HG02571 (cell line): ENCODE data around the gene MYH16.
"Not testable (repeated sequence)": the region's sequence is repeated elsewhere in the genome, so short reads cannot be mapped to it uniquely, and the experiment has no call there.

ENCODE experiments used
- ATAC-seq: cut with Tn5 transposase; IDR thresholded peaks from one replicate; pipeline ENCODE4 v1.9.1; 2021; ENCODE audit warnings: mild to moderate bottlenecking, moderate library complexity; ENCODE audit not compliant: unreplicated experiment

The MYH16 gene

GRCh38 chr7:99272476-99273045 lies at the start of gene MYH16:
MYH16 (plus strand) TSS chr7:99272839.
- no peak for ATAC-seq

- ATAC-seq, result not testable (repeated sequence)
These were observed 48.3 kb upstream of the MYH16 start for GRCh38 chr7:99224263-99224898.

GRCh38 chr7:99224899-99225265 lies 47.8 kb upstream of the MYH16 start:
- ATAC-seq, result no peak

GRCh38 chr7:99229234-99229633 lies 43.4 kb upstream of the MYH16 start:
- no peak for ATAC-seq

GRCh38 chr7:99232082-99232770 lies 40.4 kb upstream of the MYH16 start:
- no peak for ATAC-seq

- not testable (repeated sequence) for ATAC-seq
These were observed 39.7 kb upstream of the MYH16 start for GRCh38 chr7:99232955-99233354.

- no peak for ATAC-seq
These were observed 38.5 kb upstream of the MYH16 start for GRCh38 chr7:99234185-99234584.

- ATAC-seq, result no peak
These were observed 36.7 kb upstream of the MYH16 start for GRCh38 chr7:99235925-99236324.

- ATAC-seq, result not testable (repeated sequence)
These were observed 34.8 kb upstream of the MYH16 start for GRCh38 chr7:99237876-99238275.

- ATAC-seq, result no peak
These were observed 33.9 kb upstream of the MYH16 start for GRCh38 chr7:99238558-99239341.

GRCh38 chr7:99242682-99243081 lies 30.0 kb upstream of the MYH16 start:
- no peak for ATAC-seq

- no peak for ATAC-seq
These were observed 28.8 kb upstream of the MYH16 start for GRCh38 chr7:99243751-99244337.

- no peak for ATAC-seq
These were observed 27.7 kb upstream of the MYH16 start for GRCh38 chr7:99244939-99245338.

GRCh38 chr7:99248391-99249095 lies 24.1 kb upstream of the MYH16 start:
- no peak for ATAC-seq

GRCh38 chr7:99249985-99250575 lies 22.6 kb upstream of the MYH16 start:
- no peak for ATAC-seq

GRCh38 chr7:99252166-99252895 lies 20.3 kb upstream of the MYH16 start:
- ATAC-seq, result no peak

GRCh38 chr7:99253369-99253768 lies 19.3 kb upstream of the MYH16 start:
- no peak for ATAC-seq

- no peak for ATAC-seq
These were observed 18.2 kb upstream of the MYH16 start for GRCh38 chr7:99254390-99254789.

GRCh38 chr7:99255463-99255862 lies 17.2 kb upstream of the MYH16 start:
- no peak for ATAC-seq

- no peak for ATAC-seq
These were observed 15.6 kb upstream of the MYH16 start for GRCh38 chr7:99257065-99257464.
